HK-2 (cell line): ENCODE results near the gene KRI1.

Experiments
- DNase-seq: peaks from one replicate; pipeline ENCODE4 v3.0.0-alpha.2; 2018; ENCODE audit not compliant: unreplicated experiment

Gene KRI1

DNA sequence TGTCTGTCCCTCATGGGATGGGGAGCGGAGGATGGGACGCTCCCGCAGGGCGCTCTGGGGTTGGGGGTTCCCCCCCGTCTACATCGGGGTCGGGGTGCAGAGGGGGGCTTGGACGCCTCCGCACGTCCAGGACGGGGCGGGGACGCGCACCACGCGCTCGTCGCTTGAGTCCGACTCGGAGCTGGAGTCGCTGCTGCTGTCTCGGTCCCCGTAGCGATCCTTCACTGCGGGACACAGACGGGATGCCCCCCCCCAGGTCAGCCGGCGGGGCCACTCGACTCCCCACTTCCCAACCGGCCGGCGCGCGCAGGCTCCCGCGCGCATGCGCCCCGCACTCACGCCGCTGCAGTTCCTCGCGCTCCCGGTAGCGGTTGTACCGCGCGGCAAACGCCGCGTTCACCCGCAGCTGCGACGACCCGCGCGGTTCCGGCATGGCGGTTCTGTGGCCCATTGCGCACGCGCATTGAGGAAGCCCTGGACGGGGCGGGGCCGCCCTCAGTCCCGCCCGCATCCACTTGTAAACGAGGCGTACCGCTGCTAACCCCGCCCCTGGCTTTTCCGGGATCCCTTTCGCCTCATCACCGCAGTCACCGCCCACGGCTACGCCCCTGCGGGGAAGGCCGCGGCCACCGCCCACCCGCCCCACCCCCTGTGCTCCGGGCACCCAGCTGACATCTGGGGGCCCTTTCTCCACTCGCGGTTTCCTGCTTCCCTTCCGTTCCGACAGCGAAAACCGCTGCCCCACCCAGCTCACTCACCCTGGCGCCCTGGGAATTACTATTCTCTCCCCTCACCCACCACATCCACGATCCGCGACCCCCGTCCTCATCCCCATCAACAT, at the start of gene KRI1:
TSS of gene KRI1 (minus strand) at position 444 of the 841 bp plus-strand sequence. CDS start at position 433, 11 bp downstream.
- peak; percentile 99 for DNase-seq

DNA sequence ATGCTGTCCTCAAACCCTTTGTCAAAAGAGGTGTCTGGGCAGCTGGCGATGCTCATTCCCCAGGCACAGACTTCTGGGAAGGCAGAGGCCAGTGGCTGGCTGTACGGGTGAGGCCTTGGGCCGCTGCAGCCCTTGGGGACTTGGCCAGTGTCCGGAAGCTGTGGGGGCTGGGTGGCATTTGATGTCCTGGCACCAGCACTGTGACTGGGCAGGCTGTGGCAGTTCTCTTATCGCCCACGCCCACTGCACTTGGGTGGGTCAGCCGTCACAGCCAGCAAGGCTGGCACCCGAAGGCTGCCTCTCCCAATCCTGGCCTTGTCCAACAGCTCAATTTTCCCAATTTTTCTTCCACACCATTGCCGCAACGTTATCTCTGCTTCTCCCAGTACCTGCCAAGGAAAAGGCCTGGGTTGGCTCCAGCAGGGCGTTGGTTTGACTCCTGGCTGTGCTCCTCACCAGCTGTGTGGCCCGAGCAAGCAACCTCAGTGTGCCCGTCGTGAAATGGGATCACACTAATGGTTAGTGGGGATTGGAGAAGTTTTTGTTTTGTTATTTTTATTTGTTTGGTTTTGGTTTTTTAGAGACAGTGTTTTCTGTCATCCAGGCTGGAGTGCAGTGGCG, 46.8 kb upstream of the KRI1 start:
- DNase-seq: no peak

DNA sequence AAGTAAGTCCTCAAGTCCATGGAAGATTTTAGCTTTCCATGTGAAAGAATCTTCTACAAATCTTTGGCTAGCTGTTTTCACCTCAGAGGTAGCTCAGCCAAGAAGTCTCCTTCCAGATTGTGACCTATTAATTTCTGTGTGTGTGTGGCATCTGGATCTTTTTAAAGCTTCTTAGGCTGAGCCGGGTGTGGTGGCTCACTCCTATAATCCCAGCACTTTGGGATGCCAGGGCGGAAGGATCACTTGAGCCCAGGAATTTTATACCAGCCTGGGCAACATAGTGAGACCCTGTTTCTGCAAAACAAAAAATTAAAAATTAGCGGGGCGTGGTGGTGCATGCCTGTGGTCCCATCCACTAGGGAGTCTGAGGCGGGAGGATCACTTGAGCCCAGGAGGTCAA, 46.1 kb upstream of the KRI1 start:
- no peak for DNase-seq

DNA sequence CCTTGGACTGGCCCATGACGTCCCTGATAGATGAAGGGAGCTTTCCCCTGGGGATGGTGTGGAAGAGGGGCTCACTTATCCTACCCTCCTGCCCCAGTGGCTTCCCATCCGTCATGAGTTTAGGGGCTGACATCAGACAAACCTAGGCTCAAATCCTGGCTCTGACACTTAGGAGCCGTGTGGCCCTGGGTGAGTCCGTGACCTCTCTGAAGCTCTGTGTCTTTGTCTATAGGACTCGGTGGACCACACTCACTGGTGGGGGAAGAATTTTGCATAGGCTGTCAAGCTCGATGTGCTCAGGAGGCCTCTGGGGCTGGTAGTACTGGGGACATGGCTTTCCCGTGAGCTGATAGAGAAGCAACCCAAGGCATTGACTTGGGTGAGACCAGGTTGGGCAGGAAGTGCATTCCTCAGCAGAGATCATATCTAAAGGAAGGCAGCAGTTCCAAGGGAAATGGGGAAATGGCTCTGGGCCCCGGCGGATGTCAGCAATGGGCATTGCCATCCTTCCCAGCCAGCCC, 38.7 kb upstream of the KRI1 start:
- DNase-seq: no peak

DNA sequence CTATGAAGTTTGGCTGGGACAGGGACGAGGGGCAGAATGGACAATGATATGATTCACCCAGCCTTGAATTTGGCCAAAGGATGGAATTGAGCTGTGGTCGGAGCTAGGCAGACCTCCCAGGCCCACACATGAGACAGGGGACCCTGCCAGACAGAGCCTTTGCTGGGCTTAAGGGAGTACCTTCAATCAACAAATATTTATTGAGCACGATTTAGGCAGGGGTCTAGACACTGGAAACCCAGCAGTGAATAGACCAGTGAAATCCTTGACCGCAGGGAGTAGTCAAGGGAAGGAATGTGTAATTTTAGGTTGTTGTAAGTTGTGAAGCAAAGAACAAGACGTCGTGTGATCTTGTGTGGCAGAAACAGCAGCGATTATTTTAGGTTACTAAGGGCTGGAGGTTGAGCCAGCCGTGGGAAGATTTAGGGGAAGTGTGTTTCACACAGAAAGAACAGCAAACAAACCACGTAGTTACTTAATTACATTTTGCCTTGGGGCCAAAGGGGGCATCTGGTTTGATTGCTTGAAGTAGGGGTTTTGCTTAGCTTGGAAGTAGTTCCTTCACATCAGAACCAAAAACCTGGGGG, 38.2 kb upstream of the KRI1 start:
- no peak for DNase-seq

DNA sequence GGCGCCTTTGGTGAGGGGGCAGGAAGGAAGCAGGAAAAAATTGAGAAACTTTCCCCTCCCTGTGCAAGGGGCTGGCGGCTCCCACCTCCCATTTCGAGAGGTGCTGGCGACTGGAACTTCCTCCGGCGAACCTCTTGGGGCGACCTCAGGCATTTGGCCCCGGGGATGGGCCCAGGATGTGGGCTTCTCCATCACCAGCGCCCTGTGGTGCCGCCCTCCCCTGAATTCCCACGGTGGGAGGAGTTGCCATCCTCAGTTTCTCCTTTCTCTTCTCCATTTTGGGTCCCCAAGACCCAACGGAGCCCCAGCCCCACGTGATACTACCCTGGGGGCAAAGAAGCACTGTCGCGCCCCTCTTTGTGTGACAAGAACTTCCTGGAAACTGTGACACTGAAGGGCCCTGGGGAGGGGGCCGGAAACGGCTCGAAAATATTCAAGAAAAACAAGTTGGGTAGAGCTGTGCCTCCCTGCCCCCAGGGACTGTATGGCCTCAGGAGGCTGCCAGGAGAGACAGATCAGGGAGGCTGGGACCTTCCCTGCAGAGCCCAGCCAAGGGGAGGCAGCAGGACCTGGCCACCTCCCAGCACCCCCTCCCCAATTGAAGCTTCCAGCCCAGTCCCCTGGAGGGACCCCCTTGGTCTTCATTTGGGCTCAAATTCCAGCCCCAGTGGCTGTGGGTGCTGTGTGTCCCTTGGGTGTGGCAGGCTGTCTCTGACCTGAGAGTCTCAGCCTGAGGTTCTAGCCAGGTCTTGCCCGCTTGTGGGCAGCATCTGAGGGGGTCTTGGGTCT, 37.5 kb upstream of the KRI1 start:
- no peak for DNase-seq

DNA sequence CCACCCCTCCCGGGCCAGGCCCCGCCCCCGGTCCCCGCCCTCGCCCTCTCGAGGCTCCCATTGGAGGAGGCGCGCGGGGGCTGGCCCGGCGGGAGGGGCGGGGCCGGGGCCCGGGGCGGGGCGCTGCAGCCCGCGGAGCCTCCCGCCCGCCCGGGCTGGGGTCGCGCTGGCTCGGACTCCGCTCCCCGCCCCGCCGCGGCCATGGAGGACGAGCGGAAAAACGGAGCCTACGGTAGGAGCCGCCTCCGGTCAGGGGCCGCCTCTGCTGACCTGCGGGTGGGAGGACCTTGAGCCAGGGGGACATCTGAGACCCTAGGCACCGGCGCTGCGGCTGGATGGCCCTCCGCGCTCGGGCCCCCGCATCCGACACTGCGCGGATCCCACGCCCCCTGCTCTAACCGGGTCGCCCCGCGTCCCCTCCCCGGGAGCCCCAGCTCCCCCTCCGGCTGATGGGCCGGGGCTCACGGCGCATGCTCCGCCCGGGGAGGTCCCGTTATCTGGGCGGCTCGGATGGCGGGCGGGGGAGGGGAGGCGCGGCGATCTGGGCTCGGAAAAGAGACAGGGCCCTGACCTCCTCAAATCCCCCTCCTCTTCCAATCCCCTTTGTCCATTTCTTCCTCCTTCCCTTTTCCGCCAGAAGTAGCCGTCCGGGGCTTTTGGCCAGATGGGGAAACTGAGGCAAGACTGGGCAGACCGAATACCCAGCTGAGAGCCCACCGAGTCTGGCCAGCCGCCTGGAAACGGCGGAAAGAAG, 36.7 kb upstream of the KRI1 start:
- peak; percentile 66 for DNase-seq

DNA sequence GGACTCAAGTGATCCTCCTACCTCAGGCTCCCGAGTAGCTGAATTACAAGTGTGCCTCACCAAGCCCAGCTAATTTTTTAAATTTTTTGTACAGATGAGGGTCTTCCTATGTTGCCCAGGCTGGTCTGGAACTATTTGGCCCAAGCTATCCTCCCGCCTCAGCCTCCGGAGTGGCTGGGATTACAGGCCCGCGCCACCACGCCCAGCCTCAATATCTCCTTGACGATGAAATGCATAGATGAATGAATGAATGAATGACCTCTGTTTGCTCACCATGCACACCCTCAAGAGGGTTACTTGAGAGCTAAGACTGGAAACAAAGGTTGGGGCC, 36.2 kb upstream of the KRI1 start:
- DNase-seq: no peak

DNA sequence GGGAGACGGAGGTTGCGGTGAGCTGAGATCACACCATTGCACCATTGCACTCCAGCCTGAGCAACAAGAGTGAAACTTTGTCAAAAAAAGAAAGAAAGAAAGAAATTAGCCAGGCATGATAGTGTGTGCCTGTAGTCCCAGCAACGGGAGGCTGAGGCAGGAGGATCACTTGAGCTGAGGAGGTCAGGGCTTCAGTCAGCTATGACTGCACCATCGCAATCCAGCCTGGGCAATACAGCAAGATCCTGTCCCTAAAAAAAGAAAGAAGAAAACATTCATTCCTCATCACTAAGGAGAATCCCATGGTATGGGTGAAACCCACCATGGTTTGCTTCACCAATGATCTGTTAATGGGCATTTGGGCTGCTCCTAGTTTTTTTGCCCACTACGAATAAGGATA, 34.3 kb upstream of the KRI1 start:
- no peak for DNase-seq

DNA sequence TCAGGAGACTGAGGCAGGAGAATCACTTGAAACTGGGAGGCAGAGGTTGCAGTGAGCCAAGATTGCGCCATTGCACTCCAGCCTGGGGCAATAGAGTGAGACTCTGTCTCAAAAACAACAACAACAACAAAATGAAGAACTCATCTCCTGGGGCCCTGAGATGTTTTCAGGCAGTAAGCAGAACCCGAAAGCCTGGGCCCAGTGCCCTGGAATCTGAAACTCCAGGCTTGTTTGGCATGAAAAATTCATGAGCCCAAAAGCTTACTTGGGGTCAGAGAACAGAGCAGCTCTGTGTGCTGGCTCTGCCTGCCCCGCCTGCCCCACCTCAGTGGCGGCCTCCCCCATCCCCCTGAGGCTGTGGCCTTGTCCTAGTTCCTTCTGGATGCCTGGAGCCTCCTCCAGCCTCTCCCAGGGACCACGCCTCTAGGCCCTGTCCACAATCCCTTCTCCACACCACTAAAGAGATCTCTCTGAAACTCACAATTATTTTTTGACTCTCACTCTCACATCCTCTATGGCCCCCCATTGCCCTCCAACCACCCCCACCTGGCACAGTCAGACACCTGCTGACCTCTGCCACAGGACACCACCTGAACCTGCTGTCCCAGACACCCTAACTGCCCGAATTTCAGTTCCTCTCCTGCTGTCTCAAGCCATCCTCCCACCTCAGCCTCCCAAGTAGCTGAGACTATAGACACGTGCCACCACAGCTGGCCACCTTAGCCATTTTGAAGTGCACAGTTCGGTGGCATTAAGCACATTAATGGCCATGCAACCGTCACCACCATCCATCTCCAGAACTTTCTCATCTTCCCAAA, 28.2 kb upstream of the KRI1 start:
- no peak for DNase-seq

DNA sequence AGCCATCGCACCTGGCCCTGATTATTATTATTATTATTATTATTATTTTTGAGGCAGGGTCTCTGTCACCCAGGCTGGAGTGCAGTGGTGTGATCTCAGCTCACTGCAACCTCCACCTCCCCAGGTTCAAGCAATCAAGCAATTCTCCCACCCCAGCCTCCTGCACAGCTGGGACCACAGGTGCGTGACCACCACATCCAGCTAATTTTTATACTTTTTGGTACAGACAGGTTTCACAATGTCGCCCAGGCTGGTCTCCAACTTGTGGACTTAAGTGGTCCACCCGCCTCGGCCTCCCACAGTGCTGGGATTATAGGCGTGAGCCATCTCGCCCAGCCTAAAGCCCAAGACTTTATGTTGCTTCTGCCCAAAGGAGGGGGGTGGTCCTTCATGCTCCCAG, 27.3 kb upstream of the KRI1 start:
- no peak for DNase-seq

DNA sequence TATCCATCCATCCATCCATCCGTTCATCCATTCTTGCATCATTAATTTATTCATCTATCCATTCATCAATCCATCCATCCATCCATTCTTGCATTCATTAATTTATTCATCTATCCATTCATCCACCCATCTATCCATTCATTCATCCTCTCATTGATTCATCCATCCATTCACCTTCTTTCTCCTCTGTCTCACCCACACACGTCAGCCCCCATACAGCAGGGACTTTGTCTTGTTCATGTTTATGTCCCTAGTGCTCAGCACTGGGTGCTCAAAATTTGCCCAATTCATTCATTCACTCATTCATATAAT, 22.0 kb upstream of the KRI1 start:
- no peak for DNase-seq

DNA sequence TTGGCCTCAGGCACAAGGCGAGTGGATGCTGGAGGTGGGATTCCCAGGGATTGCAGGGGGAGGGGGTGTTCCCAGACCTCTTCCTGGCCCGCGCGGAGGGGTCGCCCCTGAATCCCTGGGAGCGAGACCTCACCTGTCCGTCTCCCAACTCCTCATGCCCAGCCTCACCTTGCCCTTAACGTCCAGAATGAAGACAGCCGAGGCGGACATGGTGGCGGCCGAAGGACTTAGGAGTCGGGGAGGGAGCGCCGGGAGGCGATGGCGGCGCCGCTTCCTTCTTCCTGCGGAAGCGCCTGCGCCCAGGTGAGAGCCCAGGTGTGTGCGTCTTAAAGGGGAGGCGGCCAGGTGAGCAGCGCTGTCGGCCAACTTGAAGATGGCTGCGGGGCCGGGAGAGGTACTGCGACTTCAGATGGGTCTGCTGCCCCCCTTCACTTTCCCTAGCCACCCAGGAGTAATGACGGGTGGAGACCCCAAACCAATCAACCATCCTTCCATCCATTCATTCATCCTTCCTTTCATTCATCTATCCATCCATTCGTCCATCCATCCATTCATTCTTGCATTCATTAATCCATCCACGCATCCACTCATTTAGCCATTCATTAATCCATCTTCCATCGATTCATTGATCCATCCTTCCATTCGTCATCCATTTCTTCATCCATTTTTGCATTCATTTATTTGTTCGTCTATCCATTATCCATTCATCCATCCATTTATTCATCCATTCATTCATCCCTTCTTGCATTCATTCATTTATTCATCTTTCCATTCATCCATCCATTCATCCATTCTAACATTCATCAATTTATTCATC, 21.4 kb upstream of the KRI1 start, which contains the start of gene AP1M2:
TSS of gene AP1M2 (minus strand) at position 291 of the 817 bp plus-strand sequence. CDS start at position 210, 81 bp downstream.
- DNase-seq: no peak

DNA sequence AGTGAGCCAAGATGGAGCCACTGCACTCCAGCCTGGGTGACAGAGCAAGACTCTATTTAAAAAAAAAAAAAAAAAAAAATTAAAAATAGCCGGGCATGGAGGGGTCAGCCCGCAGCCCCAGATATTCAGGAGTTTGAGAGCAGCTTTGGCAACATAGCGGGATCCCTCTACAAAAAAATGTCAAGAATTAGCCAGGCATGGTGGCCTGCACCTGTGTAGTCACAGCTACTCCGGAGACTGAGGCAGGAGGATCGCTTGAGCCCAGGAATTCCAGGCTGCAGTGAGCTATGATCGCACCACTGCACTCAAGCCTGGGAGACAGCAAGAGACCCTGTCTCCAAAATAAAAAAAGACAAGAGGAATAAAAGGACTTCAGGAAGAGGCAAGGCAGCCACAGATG, 20.6 kb upstream of the KRI1 start:
- no peak for DNase-seq

DNA sequence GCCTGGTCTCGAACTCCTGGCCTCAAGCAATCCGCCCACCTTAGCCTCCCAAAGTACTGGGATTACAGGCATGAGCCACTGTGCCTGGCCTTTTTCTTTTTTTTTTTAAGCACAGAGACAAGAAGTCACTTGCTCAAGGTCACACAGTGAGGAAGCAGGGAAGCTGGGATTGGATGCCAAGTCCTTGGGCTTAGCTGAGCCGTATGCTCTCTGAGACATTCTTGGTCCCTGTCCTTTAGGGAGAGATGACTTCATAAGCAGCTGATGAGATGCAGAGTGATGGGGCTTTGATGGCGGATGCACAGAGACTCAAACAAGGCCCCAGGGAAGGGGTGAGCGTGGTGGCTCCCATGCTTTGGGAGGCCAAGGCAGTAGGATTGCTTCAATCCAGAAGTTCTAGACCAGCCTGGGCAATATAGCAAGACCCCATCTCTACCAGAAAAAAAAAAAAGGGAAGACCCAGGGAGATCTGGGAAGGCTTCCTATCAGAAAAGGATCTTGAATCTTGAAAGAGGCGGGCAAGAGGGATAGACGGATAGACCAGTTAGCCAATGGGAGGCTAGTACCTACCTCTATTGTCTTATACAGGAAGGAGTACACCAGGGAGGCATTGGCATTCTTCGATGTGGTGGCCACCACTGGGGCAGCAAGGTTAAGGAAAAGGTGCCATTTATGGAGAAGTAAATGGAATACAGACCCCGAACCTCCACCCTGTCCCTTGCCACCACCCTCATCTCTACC, 17.4 kb upstream of the KRI1 start:
- no peak for DNase-seq

DNA sequence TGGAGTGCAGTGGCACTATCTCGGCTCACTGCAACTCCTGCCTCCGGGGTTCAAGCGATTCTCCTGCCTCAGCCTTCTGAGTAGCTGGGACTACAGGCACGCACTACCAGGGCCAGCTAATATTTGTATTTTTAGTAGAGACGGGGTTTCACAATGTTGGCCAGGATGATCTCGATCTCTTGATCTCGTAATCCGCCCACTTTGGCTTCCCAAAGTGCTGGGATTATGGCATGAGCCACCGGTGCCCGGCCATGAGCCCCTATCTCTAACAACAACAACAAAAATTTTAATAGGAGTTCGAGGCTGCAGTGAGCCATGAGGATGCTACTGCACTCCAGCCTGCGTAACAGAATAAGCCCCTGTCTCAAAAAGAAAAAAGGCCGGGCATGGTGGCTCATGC, 16.3 kb upstream of the KRI1 start:
- DNase-seq: no peak

DNA sequence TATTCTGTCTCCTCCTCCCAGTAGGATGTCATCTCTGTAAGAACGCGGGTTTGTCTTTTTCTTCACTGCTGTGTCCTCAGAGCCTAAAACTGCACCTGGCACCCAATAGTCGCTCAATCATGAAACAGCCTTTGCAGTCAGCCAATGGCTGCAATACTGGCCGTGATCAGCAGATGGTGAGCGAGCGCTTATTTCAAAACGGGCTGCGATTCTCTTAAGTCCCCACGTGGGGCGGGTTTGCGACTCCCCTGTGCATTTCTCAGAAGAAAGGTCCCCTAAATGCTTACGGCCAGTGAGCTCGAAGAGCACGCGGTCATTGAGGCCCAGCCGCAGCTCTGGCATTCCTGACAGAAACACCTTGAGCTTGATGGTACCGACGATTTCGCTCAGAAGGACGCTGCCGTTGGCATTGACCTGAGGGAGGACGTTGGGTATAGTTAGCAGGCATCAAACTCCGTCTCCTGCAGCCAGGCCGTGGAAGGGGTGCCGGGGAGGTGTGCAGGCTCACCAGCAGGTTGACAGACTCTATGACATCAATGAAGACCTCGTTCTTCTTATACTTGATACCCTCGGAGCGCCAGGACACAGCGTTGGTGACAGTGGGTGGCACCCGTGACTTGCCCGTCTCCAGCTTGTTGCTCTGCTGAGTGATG, 15.3 kb upstream of the KRI1 start:
- peak; percentile 80 for DNase-seq

DNA sequence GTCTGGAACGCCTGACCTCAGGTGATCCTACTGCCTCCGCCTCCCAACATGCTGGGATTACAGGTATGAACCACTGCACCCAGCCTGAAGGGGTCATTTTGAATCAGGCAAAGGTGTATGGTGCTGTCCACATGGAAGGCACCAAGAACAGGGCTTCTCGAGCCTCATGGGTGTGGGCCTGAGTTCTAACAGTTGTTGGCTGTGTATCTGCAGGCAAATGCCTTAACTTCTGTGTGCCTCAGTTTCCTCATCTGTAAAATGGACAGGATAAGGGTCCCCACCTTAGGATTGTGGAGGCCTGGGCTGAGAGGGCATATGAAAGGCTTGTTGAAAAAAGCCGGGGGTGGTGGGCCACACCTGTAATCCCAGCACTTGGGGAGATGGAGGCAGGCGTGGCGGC, 12.1 kb upstream of the KRI1 start:
- no peak for DNase-seq
